Placental pericyte (primary cell): Measurements from ENCODE around the gene MOCS3. TPM values are rescaled to one million over a fixed set of nuclear protein-coding genes. Genes with fewer than 3 reads are reported as not detected.

Source experiments
- total RNA-seq: library from RNA; depleted of rRNA; stranded (reverse); fragments of >200 nt; gene quantifications from 2 replicates; pipeline ENCODE4 v1.2.3, GENCODE V29; 2012

MOCS3 gene
- total RNA-seq, result 9.4 and 13.0 TPM in 2 replicates

GRCh38 chr20:50958615-50959542 is at the start of gene MOCS3:
TSS of gene MOCS3 (plus strand) at chr20:50958818. CDS start at chr20:50958843, 25 bp downstream.

GRCh38 chr20:50931306-50932015 is 27.2 kb upstream of the MOCS3 start, which contains the start of gene ADNP:
TSS of gene ADNP (minus strand) at chr20:50931437. CDS start at chr20:50903996, 27,441 bp downstream.

GRCh38 chr20:50957798-50958614 is 612 bp upstream of the MOCS3 start, which contains the start of gene DPM1:
TSS of gene DPM1 (minus strand) at chr20:50958532. CDS start at chr20:50958523, 9 bp downstream.

Other genes with a start within 250 kb of the MOCS3 start
- 3.4 and 9.6 TPM in 2 replicates for gene PARD6B, start 227.2 kb upstream of the MOCS3 start, total RNA-seq
- 7.0 and 17.5 TPM in 2 replicates for gene BCAS4, start 163.8 kb upstream of the MOCS3 start, total RNA-seq
- gene ADNP, start 27.4 kb upstream of the MOCS3 start, total RNA-seq, result 23.8 and 27.6 TPM in 2 replicates
- 65.6 and 73.3 TPM in 2 replicates for gene DPM1, start 286 bp upstream of the MOCS3 start, total RNA-seq
- 24.9 and 61.6 TPM in 2 replicates for gene KCNG1, start 64.3 kb downstream of the MOCS3 start, total RNA-seq